Measurements from ENCODE around the gene TRIP13.

Gene TRIP13

GRCh38 chr5:953535-954449 lies 61.1 kb downstream of the TRIP13 start:
- no peak for DNase-seq (ENCODE audit: extremely low read depth, insufficient read length)
- TF ChIP-seq CTCF (IDR thresholded peaks at IDR 0.05; ENCODE audit: insufficient read depth, low read length, poor library complexity, severe bottlenecking), result no peak
- Histone ChIP-seq H3K27me3 (replicated peaks; ENCODE audit: control insufficient read depth, insufficient read depth, low read length) (peaks cover 2% of the 10 kb centered on the region), H3K36me3 (ENCODE audit: control insufficient read depth, insufficient read depth, low read length) (no peaks in the 10 kb centered on the region), H3K4me3 (replicated peaks; ENCODE audit: low read depth, low read length) (no peak overlapping the region)

DNA sequence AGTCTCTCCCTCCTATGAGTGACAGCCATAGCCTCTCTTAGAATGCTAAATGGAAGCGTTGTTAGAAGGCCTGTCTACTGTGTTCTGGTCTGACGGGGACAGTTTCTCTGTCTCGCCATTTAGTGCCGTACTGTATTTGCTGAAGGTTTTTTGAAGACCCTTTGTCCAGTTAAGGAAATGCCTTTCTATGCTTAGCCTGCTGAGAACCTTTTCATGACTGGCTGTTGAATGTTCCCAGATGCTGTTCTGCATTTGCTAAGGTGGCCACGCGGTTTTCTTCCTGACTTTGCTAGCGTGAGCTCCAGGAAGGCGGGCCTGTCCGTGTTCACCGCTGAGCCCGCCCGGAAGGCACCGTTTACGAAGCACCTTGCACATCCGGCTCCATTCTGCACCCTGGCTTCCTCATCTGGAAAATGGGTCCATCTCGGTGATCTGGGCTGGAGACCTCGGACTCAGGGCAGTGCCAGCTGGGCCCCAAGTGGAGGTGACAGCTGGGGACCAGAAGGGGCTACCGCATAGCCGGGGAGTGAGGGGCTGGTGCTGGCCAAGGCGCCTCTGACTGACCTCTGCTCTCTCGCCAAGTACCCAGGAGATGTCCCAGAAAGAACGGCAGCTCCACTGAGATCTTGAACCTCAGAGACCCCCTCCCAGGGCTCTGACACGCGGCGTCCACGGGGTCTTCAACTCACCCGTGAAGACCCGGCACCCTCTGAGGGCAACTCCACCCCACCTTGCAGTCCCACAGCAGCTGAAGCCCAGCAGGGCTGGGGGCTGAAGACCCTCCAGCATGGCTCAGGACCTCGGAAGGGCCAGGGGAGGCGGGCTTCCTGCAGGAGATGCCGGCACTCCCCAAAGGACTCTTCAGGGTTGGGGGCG lies 63.4 kb downstream of the TRIP13 start:
- no peak for TF ChIP-seq CTCF (IDR thresholded peaks at IDR 0.05; ENCODE audit: insufficient read depth, low read length, poor library complexity, severe bottlenecking)
- Histone ChIP-seq H3K27me3 (replicated peaks; ENCODE audit: control insufficient read depth, insufficient read depth, low read length) (no peaks in the 10 kb centered on the region; the same call in none of the 2 replicates), H3K36me3 (ENCODE audit: control insufficient read depth, insufficient read depth, low read length) (no peaks in the 10 kb centered on the region), H3K4me3 (replicated peaks; ENCODE audit: low read depth, low read length) (no peak overlapping the region)
- no peak for DNase-seq (ENCODE audit: extremely low read depth, insufficient read length)

DNA sequence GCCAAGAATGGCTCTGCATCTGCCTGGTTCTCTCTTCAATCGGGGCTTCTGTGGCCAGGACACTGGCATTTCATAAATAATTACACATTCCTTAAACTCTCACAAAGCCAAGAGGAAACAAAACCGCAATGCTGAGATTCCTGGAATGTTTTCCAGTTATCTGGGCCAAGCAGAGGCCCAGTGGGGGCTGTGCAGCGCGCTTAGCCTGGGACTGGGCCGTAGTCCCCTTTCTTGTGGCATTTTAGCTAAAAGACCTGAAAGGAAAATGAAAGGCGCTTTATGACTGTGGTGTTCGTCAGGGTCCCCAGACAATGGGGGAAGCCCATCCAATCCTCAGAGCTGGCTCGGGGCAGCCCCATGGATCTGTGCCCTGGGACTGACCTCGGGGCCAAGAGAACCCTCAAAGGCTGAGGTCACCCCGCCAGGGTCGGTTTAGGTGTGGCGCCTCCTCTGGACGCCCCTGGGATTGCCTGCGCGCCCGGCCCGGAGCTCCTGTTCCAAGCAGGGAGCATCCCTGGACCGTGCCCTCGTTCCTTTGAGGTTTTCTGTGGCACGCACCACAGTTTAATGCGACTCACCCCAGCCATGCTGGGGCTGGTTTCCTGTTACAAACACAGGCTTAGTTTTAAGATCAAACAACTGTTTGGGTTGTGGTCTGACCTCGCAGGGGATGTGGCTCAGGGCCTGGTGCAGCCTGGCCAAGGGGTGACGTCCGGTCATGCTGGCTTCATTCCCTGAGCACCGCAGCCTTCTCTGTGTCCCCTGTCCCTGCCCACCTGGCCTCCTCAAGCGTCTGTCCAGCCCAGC lies 64.5 kb downstream of the TRIP13 start:
- peak; percentile 37 for DNase-seq (ENCODE audit: extremely low read depth, insufficient read length)
- Histone ChIP-seq H3K27me3 (replicated peaks; ENCODE audit: control insufficient read depth, insufficient read depth, low read length) (no peaks in the 10 kb centered on the region; the same call in 1 of the 2 replicates), H3K36me3 (ENCODE audit: control insufficient read depth, insufficient read depth, low read length) (no peaks in the 10 kb centered on the region), H3K4me3 (replicated peaks; ENCODE audit: low read depth, low read length) (no peak overlapping the region)
- peak; percentile 46 for TF ChIP-seq CTCF (IDR thresholded peaks at IDR 0.05; ENCODE audit: insufficient read depth, low read length, poor library complexity, severe bottlenecking)

DNA sequence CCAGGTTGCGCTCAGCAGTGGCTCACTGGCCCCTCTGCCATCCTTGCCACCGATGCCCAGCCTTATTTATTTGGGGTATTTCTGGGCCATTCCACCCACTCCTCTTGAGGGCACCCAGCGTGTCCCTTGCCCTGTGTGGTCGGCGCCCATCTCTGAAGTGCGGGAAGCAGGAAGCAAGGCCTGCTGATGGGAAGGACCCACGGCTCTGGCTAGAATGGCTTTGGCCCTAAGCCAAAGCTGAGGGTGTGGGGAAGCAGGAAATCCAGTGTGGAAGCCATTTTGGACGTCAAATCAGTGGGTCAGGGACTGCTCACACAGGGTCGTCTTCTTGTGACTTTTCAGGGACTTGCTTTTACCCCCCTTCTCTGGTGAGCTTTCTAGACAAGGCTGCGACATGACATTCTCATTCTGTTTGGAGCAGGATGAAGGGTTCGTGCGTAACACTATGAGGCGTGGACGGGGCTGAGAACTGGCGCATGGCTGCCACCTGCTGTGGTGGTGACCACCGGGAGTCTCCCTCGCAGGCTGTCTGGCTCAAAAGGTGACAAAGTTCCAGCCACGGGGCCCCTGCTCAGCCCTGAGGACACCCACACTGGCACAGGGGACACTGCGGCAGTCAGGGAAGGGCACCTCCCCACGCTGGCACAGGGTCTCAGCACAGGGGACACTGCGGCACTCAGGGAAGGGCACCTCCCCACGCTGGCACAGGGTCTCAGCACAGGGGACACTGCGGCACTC lies 65.2 kb downstream of the TRIP13 start:
- DNase-seq (ENCODE audit: extremely low read depth, insufficient read length), result no peak
- H3K36me3 ChIP-seq (ENCODE audit: control insufficient read depth, insufficient read depth, low read length), result no peaks in the 10 kb centered on the region
- no peaks in the 10 kb centered on the region; the same call in 1 of the 2 replicates for H3K27me3 ChIP-seq (replicated peaks; ENCODE audit: control insufficient read depth, insufficient read depth, low read length)
- no peak for TF ChIP-seq CTCF (IDR thresholded peaks at IDR 0.05; ENCODE audit: insufficient read depth, low read length, poor library complexity, severe bottlenecking)
- no peak overlapping the region for H3K4me3 ChIP-seq (replicated peaks; ENCODE audit: low read depth, low read length)

Measured in GM06990 (cell line).